ENCODE results near the gene FSD2. TPM values are rescaled to one million over a fixed set of nuclear protein-coding genes. Genes with fewer than 3 reads are reported as not detected.

Gene FSD2
- total and polyA plus RNA-seq, 2 donors (not counting 1 experiment from before 2014, with no cell fraction given) = not detected

DNA sequence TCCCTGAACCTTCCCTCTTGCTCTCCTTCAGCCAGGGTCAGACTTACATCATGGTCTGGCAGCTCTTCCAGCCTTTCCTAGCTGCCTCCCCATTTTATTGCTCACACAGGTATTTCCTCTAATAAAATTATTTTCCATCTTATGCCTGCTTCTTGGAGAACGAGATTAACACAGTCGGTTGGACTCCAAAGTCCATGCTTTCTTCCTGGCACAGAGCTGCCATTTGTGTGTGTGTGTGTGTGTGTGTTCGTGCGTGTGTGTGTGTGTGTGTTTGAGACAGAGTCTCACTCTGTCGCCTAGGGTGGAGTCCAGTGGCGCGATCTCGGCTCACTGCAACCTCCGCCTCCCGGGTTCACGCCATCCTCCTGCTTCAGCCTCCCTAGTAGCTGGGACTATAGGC, 15.5 kb downstream of the FSD2 start:
- H3K27ac ChIP-seq (ENCODE audit: low read length in 2 of 2) = no peak overlapping the region
- H3K4me1 Mint-ChIP-seq = no peaks in the 10 kb centered on the region
- no peaks in the 10 kb centered on the region for H3K36me3 ChIP-seq (replicated peaks in 1 of 2; ENCODE audit: control extremely low read depth in 1 of 2, control insufficient read depth in 1 of 2, extremely low read depth in 1 of 2, insufficient read depth in 2 of 2, low read length in 1 of 2)
- TF ChIP-seq EZH2 (IDR thresholded peaks at IDR 0.05; ENCODE audit: borderline replicate concordance, insufficient read depth, low read depth, low read length, poor library complexity, severe bottlenecking) = no peak
- TF ChIP-seq, protein P1, sequence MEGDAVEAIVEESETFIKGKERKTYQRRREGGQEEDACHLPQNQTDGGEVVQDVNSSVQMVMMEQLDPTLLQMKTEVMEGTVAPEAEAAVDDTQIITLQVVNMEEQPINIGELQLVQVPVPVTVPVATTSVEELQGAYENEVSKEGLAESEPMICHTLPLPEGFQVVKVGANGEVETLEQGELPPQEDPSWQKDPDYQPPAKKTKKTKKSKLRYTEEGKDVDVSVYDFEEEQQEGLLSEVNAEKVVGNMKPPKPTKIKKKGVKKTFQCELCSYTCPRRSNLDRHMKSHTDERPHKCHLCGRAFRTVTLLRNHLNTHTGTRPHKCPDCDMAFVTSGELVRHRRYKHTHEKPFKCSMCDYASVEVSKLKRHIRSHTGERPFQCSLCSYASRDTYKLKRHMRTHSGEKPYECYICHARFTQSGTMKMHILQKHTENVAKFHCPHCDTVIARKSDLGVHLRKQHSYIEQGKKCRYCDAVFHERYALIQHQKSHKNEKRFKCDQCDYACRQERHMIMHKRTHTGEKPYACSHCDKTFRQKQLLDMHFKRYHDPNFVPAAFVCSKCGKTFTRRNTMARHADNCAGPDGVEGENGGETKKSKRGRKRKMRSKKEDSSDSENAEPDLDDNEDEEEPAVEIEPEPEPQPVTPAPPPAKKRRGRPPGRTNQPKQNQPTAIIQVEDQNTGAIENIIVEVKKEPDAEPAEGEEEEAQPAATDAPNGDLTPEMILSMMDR (IDR thresholded peaks at IDR 0.05) = no peak
- no peak overlapping the region for H3K4me3 Mint-ChIP-seq
- POLR2A ChIA-PET = no interaction called here
- H3K4me1 ChIP-seq (ENCODE audit: control insufficient read depth in 2 of 2, insufficient read depth in 2 of 2, low read length in 2 of 2) = no peaks in the 10 kb centered on the region
- no peak for ATAC-seq (ENCODE audit: low read depth)
- no peaks in the 10 kb centered on the region for H3K79me2 ChIP-seq (ENCODE audit: control insufficient read depth, insufficient read depth, low read length)
- H4K20me1 ChIP-seq (ENCODE audit: control insufficient read depth, insufficient read depth, low read length, poor library complexity, severe bottlenecking) = no peaks in the 10 kb centered on the region
- H3K9me3 Mint-ChIP-seq (ENCODE audit: insufficient read depth) = peaks cover 8% of the 10 kb centered on the region
- CTCF ChIA-PET = interaction anchor here (0.6 to 1.0 kb wide), 2 partner anchors 23 to 258 kb away, joined by 3 read pairs; no protein-coding TSS in a partner anchor
- no peak overlapping the region for H3K4me3 ChIP-seq (ENCODE audit: control extremely low read depth in 1 of 5, extremely low read depth in 1 of 5, insufficient read depth in 1 of 5, low read depth in 2 of 5, low read length in 4 of 5)
- H3K9ac ChIP-seq (ENCODE audit: low read length) = no peak overlapping the region
- H3K27me3 ChIP-seq (replicated peaks in 1 of 4; ENCODE audit: control extremely low read depth in 1 of 4, control insufficient read depth in 3 of 4, insufficient read depth in 4 of 4, low read length in 3 of 4) = no peaks in the 10 kb centered on the region
- no peak overlapping the region for H2AFZ ChIP-seq (ENCODE audit: insufficient read depth, low read depth, low read length, poor library complexity, severe bottlenecking)
- no peak for DNase-seq
- no peak overlapping the region for H3K27ac Mint-ChIP-seq
- H3K4me2 ChIP-seq (replicated peaks; ENCODE audit: low read depth, low read length, poor library complexity, severe bottlenecking) = no peak overlapping the region
- intact Hi-C loops (cut with micrococcal nuclease) = no loop called here
- peaks cover 7% of the 10 kb centered on the region for H3K27me3 Mint-ChIP-seq
- H3K9me3 ChIP-seq (ENCODE audit: control extremely low read depth in 1 of 3, control insufficient read depth in 2 of 3, insufficient read depth in 1 of 3, low read length in 2 of 3) = no peaks in the 10 kb centered on the region
- no CpG with 5 or more reads among the region's 11 CpGs for WGBS (ENCODE audit: insufficient coverage)

DNA sequence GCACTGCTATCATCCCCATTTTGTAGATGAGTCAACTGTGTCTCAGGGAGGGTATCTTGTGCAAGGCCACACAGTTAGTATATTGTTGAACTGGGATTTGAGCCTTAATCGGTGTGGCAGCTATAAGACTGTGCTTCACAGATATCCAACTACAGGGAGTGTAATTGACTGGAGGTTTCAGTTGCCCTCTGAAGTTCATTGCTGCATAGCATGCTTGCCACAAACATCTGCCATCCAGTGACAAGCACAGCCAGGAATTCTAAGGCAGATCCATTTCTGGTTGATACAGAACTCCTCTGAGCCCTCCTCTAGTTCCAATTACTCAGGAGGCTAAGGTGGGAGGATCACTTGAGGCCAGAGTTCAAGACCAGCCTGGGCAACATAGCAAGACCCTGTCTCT, 16.4 kb downstream of the FSD2 start:
- no peaks in the 10 kb centered on the region for H3K4me1 Mint-ChIP-seq
- H3K9me3 Mint-ChIP-seq (ENCODE audit: insufficient read depth) = peaks cover 8% of the 10 kb centered on the region
- Histone ChIP-seq H3K27me3 (replicated peaks in 1 of 4; ENCODE audit: control extremely low read depth in 1 of 4, control insufficient read depth in 3 of 4, insufficient read depth in 4 of 4, low read length in 3 of 4) (no peaks in the 10 kb centered on the region), H4K20me1 (ENCODE audit: control insufficient read depth, insufficient read depth, low read length, poor library complexity, severe bottlenecking) (no peaks in the 10 kb centered on the region), H3K9me3 (ENCODE audit: control extremely low read depth in 1 of 3, control insufficient read depth in 2 of 3, insufficient read depth in 1 of 3, low read length in 2 of 3) (no peaks in the 10 kb centered on the region), H3K9ac (ENCODE audit: low read length) (no peak overlapping the region), H3K4me2 (replicated peaks; ENCODE audit: low read depth, low read length, poor library complexity, severe bottlenecking) (no peak overlapping the region), H3K27ac (ENCODE audit: low read length in 2 of 2) (no peak overlapping the region), H3K36me3 (replicated peaks in 1 of 2; ENCODE audit: control extremely low read depth in 1 of 2, control insufficient read depth in 1 of 2, extremely low read depth in 1 of 2, insufficient read depth in 2 of 2, low read length in 1 of 2) (no peaks in the 10 kb centered on the region), H3K79me2 (ENCODE audit: control insufficient read depth, insufficient read depth, low read length) (no peaks in the 10 kb centered on the region), H3K4me1 (ENCODE audit: control insufficient read depth in 2 of 2, insufficient read depth in 2 of 2, low read length in 2 of 2) (no peaks in the 10 kb centered on the region), H3K4me3 (ENCODE audit: control extremely low read depth in 1 of 5, extremely low read depth in 1 of 5, insufficient read depth in 1 of 5, low read depth in 2 of 5, low read length in 4 of 5) (no peak overlapping the region), H2AFZ (ENCODE audit: insufficient read depth, low read depth, low read length, poor library complexity, severe bottlenecking) (no peak overlapping the region)
- intact Hi-C loops (cut with micrococcal nuclease) = no loop called here
- H3K27me3 Mint-ChIP-seq = peaks cover 12% of the 10 kb centered on the region
- DNase-seq (no peak), ATAC-seq (ENCODE audit: low read depth) (no peak)
- H3K27ac Mint-ChIP-seq = no peak overlapping the region
- no peak overlapping the region for H3K4me3 Mint-ChIP-seq
- ChIA-PET CTCF (no interaction called here), POLR2A (no interaction called here)
- TF ChIP-seq EZH2 (IDR thresholded peaks at IDR 0.05; ENCODE audit: borderline replicate concordance, insufficient read depth, low read depth, low read length, poor library complexity, severe bottlenecking) = no peak
- TF ChIP-seq, protein P1 (IDR thresholded peaks at IDR 0.05) = no peak
- 88% methylated on average over 1 of the region's 1 CpG for WGBS (ENCODE audit: insufficient coverage)

All from B cell (primary cell).